ENCODE data around the gene C4orf50.

The C4orf50 gene

GRCh38 chr4:6042293-6043063, 24.2 kb upstream of the C4orf50 start:
- no peaks in the 10 kb centered on the region for H3K36me3 ChIP-seq (ENCODE audit: control insufficient read depth, insufficient read depth, low read length)
- no peak overlapping the region for H3K4me3 ChIP-seq (ENCODE audit: low read length)
- no peaks in the 10 kb centered on the region for H3K9me3 ChIP-seq (ENCODE audit: control insufficient read depth, low read length)
- H3K9ac ChIP-seq (ENCODE audit: low read length), result no peak overlapping the region
- peaks cover 6% of the 10 kb centered on the region for H3K27me3 ChIP-seq (ENCODE audit: control insufficient read depth, insufficient read depth, low read length)
- H3K4me1 ChIP-seq (ENCODE audit: control insufficient read depth, insufficient read depth, low read length), result no peaks in the 10 kb centered on the region

- no peaks in the 10 kb centered on the region for H3K4me1 ChIP-seq (ENCODE audit: control insufficient read depth, insufficient read depth, low read length)
- no peaks in the 10 kb centered on the region for H3K9me3 ChIP-seq (ENCODE audit: control insufficient read depth, low read length)
- H3K27me3 ChIP-seq (ENCODE audit: control insufficient read depth, insufficient read depth, low read length), result peaks cover 6% of the 10 kb centered on the region
- H3K9ac ChIP-seq (ENCODE audit: low read length), result no peak overlapping the region
- no peaks in the 10 kb centered on the region for H3K36me3 ChIP-seq (ENCODE audit: control insufficient read depth, insufficient read depth, low read length)
- no peak overlapping the region for H3K4me3 ChIP-seq (ENCODE audit: low read length)
These were observed 23.6 kb upstream of the C4orf50 start for GRCh38 chr4:6041800-6042199.

- no peaks in the 10 kb centered on the region for H3K4me1 ChIP-seq (ENCODE audit: control insufficient read depth, insufficient read depth, low read length)
- H3K27me3 ChIP-seq (ENCODE audit: control insufficient read depth, insufficient read depth, low read length), result no peaks in the 10 kb centered on the region
- no peaks in the 10 kb centered on the region for H3K36me3 ChIP-seq (ENCODE audit: control insufficient read depth, insufficient read depth, low read length)
- no peaks in the 10 kb centered on the region for H3K9me3 ChIP-seq (ENCODE audit: control insufficient read depth, low read length)
- H3K9ac ChIP-seq (ENCODE audit: low read length), result no peak overlapping the region
- no peak overlapping the region for H3K4me3 ChIP-seq (ENCODE audit: low read length)
These were observed 20.5 kb upstream of the C4orf50 start for GRCh38 chr4:6038711-6039110.

- Histone ChIP-seq H3K4me1 (ENCODE audit: control insufficient read depth, insufficient read depth, low read length) (no peaks in the 10 kb centered on the region), H3K27me3 (ENCODE audit: control insufficient read depth, insufficient read depth, low read length) (no peaks in the 10 kb centered on the region), H3K36me3 (ENCODE audit: control insufficient read depth, insufficient read depth, low read length) (no peaks in the 10 kb centered on the region), H3K9me3 (ENCODE audit: control insufficient read depth, low read length) (no peaks in the 10 kb centered on the region), H3K9ac (ENCODE audit: low read length) (no peak overlapping the region), H3K4me3 (ENCODE audit: low read length) (no peak overlapping the region)
These were observed 17.6 kb upstream of the C4orf50 start for GRCh38 chr4:6035786-6036185.

GRCh38 chr4:6033381-6033780, 15.2 kb upstream of the C4orf50 start:
- Histone ChIP-seq H3K9me3 (ENCODE audit: control insufficient read depth, low read length) (no peaks in the 10 kb centered on the region), H3K4me3 (ENCODE audit: low read length) (no peak overlapping the region), H3K36me3 (ENCODE audit: control insufficient read depth, insufficient read depth, low read length) (no peaks in the 10 kb centered on the region), H3K27me3 (ENCODE audit: control insufficient read depth, insufficient read depth, low read length) (no peaks in the 10 kb centered on the region), H3K9ac (ENCODE audit: low read length) (no peak overlapping the region), H3K4me1 (ENCODE audit: control insufficient read depth, insufficient read depth, low read length) (no peaks in the 10 kb centered on the region)

GRCh38 chr4:6032249-6033244, 14.3 kb upstream of the C4orf50 start:
- no peak overlapping the region for H3K4me3 ChIP-seq (ENCODE audit: low read length)
- H3K4me1 ChIP-seq (ENCODE audit: control insufficient read depth, insufficient read depth, low read length), result no peaks in the 10 kb centered on the region
- no peak overlapping the region for H3K9ac ChIP-seq (ENCODE audit: low read length)
- H3K27me3 ChIP-seq (ENCODE audit: control insufficient read depth, insufficient read depth, low read length), result no peaks in the 10 kb centered on the region
- no peaks in the 10 kb centered on the region for H3K9me3 ChIP-seq (ENCODE audit: control insufficient read depth, low read length)
- no peaks in the 10 kb centered on the region for H3K36me3 ChIP-seq (ENCODE audit: control insufficient read depth, insufficient read depth, low read length)

- H3K4me3 ChIP-seq (ENCODE audit: low read length), result no peak overlapping the region
- no peaks in the 10 kb centered on the region for H3K27me3 ChIP-seq (ENCODE audit: control insufficient read depth, insufficient read depth, low read length)
- no peaks in the 10 kb centered on the region for H3K36me3 ChIP-seq (ENCODE audit: control insufficient read depth, insufficient read depth, low read length)
- H3K4me1 ChIP-seq (ENCODE audit: control insufficient read depth, insufficient read depth, low read length), result no peaks in the 10 kb centered on the region
- no peak overlapping the region for H3K9ac ChIP-seq (ENCODE audit: low read length)
- no peaks in the 10 kb centered on the region for H3K9me3 ChIP-seq (ENCODE audit: control insufficient read depth, low read length)
These were observed 13.6 kb upstream of the C4orf50 start for GRCh38 chr4:6031846-6032245.

- no peak overlapping the region for H3K9ac ChIP-seq (ENCODE audit: low read length)
- H3K27me3 ChIP-seq (ENCODE audit: control insufficient read depth, insufficient read depth, low read length), result no peaks in the 10 kb centered on the region
- H3K36me3 ChIP-seq (ENCODE audit: control insufficient read depth, insufficient read depth, low read length), result no peaks in the 10 kb centered on the region
- H3K4me3 ChIP-seq (ENCODE audit: low read length), result no peak overlapping the region
- H3K9me3 ChIP-seq (ENCODE audit: control insufficient read depth, low read length), result no peaks in the 10 kb centered on the region
- no peaks in the 10 kb centered on the region for H3K4me1 ChIP-seq (ENCODE audit: control insufficient read depth, insufficient read depth, low read length)
These were observed 12.4 kb upstream of the C4orf50 start for GRCh38 chr4:6030679-6031078.

- no peak overlapping the region for H3K4me3 ChIP-seq (ENCODE audit: low read length)
- no peaks in the 10 kb centered on the region for H3K9me3 ChIP-seq (ENCODE audit: control insufficient read depth, low read length)
- H3K4me1 ChIP-seq (ENCODE audit: control insufficient read depth, insufficient read depth, low read length), result no peaks in the 10 kb centered on the region
- H3K27me3 ChIP-seq (ENCODE audit: control insufficient read depth, insufficient read depth, low read length), result no peaks in the 10 kb centered on the region
- H3K36me3 ChIP-seq (ENCODE audit: control insufficient read depth, insufficient read depth, low read length), result no peaks in the 10 kb centered on the region
- H3K9ac ChIP-seq (ENCODE audit: low read length), result no peak overlapping the region
These were observed 11.0 kb upstream of the C4orf50 start for GRCh38 chr4:6029254-6029653.

- Histone ChIP-seq H3K9me3 (ENCODE audit: control insufficient read depth, low read length) (no peaks in the 10 kb centered on the region), H3K27me3 (ENCODE audit: control insufficient read depth, insufficient read depth, low read length) (no peaks in the 10 kb centered on the region), H3K36me3 (ENCODE audit: control insufficient read depth, insufficient read depth, low read length) (no peaks in the 10 kb centered on the region), H3K9ac (ENCODE audit: low read length) (no peak overlapping the region), H3K4me1 (ENCODE audit: control insufficient read depth, insufficient read depth, low read length) (no peaks in the 10 kb centered on the region), H3K4me3 (ENCODE audit: low read length) (no peak overlapping the region)
These were observed 9.9 kb upstream of the C4orf50 start for GRCh38 chr4:6028168-6028567.

GRCh38 chr4:6027392-6027791, 9.2 kb upstream of the C4orf50 start:
- no peaks in the 10 kb centered on the region for H3K27me3 ChIP-seq (ENCODE audit: control insufficient read depth, insufficient read depth, low read length)
- no peaks in the 10 kb centered on the region for H3K36me3 ChIP-seq (ENCODE audit: control insufficient read depth, insufficient read depth, low read length)
- H3K4me3 ChIP-seq (ENCODE audit: low read length), result no peak overlapping the region
- H3K4me1 ChIP-seq (ENCODE audit: control insufficient read depth, insufficient read depth, low read length), result no peaks in the 10 kb centered on the region
- no peak overlapping the region for H3K9ac ChIP-seq (ENCODE audit: low read length)
- H3K9me3 ChIP-seq (ENCODE audit: control insufficient read depth, low read length), result no peaks in the 10 kb centered on the region

- H3K36me3 ChIP-seq (ENCODE audit: control insufficient read depth, insufficient read depth, low read length), result no peaks in the 10 kb centered on the region
- H3K27me3 ChIP-seq (ENCODE audit: control insufficient read depth, insufficient read depth, low read length), result no peaks in the 10 kb centered on the region
- no peaks in the 10 kb centered on the region for H3K4me1 ChIP-seq (ENCODE audit: control insufficient read depth, insufficient read depth, low read length)
- H3K4me3 ChIP-seq (ENCODE audit: low read length), result no peak overlapping the region
- no peak overlapping the region for H3K9ac ChIP-seq (ENCODE audit: low read length)
- no peaks in the 10 kb centered on the region for H3K9me3 ChIP-seq (ENCODE audit: control insufficient read depth, low read length)
These were observed 6.2 kb upstream of the C4orf50 start for GRCh38 chr4:6024313-6024960.
